ENCODE results near the gene SKA3. TPM values are rescaled to one million over a fixed set of nuclear protein-coding genes. Genes with fewer than 3 reads are reported as not detected.

The SKA3 gene
- total and polyA plus RNA-seq, 2 of the 13 experiments (the other 11 are each of a cell fraction or from before 2014, with no cell fraction given), result 7.2 to 10.8 TPM

GRCh38 chr13:21176215-21176981 is at the start of gene SKA3, which contains the start of gene MRPL57 (continued):
- peak; percentile 98 for TF ChIP-seq TFDP1 (CRISPR knock-in tag; IDR thresholded peaks at IDR 0.05; ENCODE audit: borderline replicate concordance)
- TF ChIP-seq SIN3A (IDR thresholded peaks at IDR 0.05; ENCODE audit: borderline replicate concordance, low read depth, low read length), result peak; percentile 99
- peak; percentile 85 for TF ChIP-seq GMEB2 (CRISPR knock-in tag; IDR thresholded peaks at IDR 0.05; ENCODE audit: low read depth)
- no peak; the same call in 1 of the 2 replicates for TF ChIP-seq XBP1 (CRISPR knock-in tag; IDR thresholded peaks at IDR 0.05)
- TF ChIP-seq KMT2B (CRISPR knock-in tag; IDR thresholded peaks at IDR 0.05), result peak; percentile 90
- TF ChIP-seq ZNF646 (CRISPR knock-in tag; IDR thresholded peaks at IDR 0.05), result peak; percentile 45; the same call in 1 of the 2 replicates
- no peak; the same call in 1 of the 2 replicates for TF ChIP-seq PPARG (CRISPR knock-in tag; conservative IDR thresholded peaks at IDR 0.05)
- TF ChIP-seq, protein P1, sequence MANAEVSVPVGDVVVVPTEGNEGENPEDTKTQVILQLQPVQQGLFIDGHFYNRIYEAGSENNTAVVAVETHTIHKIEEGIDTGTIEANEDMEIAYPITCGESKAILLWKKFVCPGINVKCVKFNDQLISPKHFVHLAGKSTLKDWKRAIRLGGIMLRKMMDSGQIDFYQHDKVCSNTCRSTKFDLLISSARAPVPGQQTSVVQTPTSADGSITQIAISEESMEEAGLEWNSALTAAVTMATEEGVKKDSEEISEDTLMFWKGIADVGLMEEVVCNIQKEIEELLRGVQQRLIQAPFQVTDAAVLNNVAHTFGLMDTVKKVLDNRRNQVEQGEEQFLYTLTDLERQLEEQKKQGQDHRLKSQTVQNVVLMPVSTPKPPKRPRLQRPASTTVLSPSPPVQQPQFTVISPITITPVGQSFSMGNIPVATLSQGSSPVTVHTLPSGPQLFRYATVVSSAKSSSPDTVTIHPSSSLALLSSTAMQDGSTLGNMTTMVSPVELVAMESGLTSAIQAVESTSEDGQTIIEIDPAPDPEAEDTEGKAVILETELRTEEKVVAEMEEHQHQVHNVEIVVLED (CRISPR knock-in tag; IDR thresholded peaks at IDR 0.05; ENCODE audit: borderline replicate concordance), result peak; percentile 97
- TF ChIP-seq ZNF790 (CRISPR knock-in tag; IDR thresholded peaks at IDR 0.05; ENCODE audit: borderline replicate concordance), result peak; percentile 69; the same call in 1 of the 2 replicates
- no peak for TF ChIP-seq ZNF839 (CRISPR knock-in tag; IDR thresholded peaks at IDR 0.05; ENCODE audit: borderline replicate concordance)
- peak; percentile 89; the same call in 1 of the 2 replicates for TF ChIP-seq ZNF556 (CRISPR knock-in tag; IDR thresholded peaks at IDR 0.05; ENCODE audit: borderline replicate concordance)
